ENCODE results near the gene EN2. TPM values are rescaled to one million over a fixed set of nuclear protein-coding genes. Genes with fewer than 3 reads are reported as not detected.

EN2 gene
- total RNA-seq, 4 donors from 2014 or later = 0.21 to 0.56 (median 0.34) TPM; not detected in 1

DNA sequence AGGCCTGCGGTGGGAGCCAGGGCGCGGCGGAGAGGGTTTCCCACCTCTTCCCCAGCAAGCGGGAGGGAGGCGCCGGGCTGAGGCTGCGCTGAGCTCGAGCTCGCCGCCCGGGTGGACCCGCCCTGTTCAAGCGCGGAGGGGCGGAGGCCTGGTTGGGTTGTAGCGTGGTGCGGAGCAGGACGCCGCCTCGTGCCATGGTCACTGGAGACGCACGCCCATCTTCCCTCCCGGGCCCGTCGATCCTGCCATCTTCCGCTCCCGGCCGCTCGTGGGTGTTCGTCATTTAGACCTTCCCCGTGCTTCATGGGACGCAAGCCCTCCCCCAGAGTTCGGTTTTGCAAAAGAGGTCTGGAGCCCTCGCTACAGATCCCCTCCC lies 9.3 kb upstream of the EN2 start:
- no peak for DNase-seq (ENCODE audit: low spot score in 2 of 2)
- no peaks in the 10 kb centered on the region for H3K36me3 ChIP-seq
- no peak overlapping the region for H3K27ac ChIP-seq
- peak overlapping the region; percentile 11 for H3K4me3 ChIP-seq
- H3K27me3 ChIP-seq = peaks cover 96% of the 10 kb centered on the region
- WGBS = 12% methylated on average over 6 of the region's 35 CpGs
- no peaks in the 10 kb centered on the region for H3K9me3 ChIP-seq
- no peak for TF ChIP-seq CTCF (IDR thresholded peaks at IDR 0.05)
- no peak for TF ChIP-seq EP300 (IDR thresholded peaks at IDR 0.05)
- no peak for TF ChIP-seq POLR2AphosphoS5 (IDR thresholded peaks at IDR 0.05)
- no peak for TF ChIP-seq POLR2A (IDR thresholded peaks at IDR 0.05)
- H3K4me1 ChIP-seq = peaks cover 27% of the 10 kb centered on the region

DNA sequence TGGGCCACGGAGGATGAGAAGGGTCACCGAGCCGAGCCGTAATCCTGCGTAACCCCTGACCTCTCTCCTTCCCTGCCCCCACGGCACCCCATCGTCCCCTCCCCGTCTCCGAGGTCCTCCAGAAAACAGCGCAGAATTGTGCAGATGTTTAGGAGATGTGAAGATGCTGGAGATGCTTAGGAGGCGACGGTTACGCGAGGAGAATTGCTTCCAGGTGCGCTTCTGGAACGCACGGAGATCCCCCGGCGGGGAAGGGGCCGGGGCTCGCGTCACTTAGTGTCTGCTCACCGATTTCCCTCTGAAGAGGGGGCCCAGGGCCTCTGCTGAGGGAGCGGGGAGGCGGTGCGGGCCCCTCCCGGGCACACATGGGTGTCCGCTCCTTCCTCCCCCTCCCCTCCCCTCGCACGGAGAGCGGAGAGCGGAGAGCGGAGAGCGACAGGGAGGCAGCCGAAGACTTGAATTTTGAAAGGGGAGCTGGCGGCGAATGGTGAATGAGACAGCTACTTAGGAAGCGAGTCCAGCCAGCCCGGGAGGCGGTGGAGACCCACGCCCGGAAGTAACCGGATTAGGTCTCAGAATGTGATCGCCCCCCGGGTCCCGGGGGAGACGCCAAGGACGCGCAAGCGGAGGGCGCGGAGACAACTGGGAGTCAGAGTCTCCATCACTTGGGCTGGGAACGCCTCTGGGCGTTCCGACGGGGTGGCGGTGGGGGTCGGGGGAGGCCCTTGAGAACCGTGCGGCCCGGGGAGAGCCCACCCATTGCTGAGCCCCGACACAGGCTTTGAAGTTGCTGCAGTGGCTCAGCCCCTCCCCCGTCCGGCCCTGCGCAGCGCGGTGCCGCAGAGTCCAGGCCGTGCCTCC lies 8.7 kb upstream of the EN2 start:
- no peaks in the 10 kb centered on the region for H3K9me3 ChIP-seq
- H3K27ac ChIP-seq = no peak overlapping the region
- TF ChIP-seq POLR2A (IDR thresholded peaks at IDR 0.05) (no peak), EP300 (IDR thresholded peaks at IDR 0.05) (no peak), CTCF (IDR thresholded peaks at IDR 0.05) (no peak), POLR2AphosphoS5 (IDR thresholded peaks at IDR 0.05) (no peak)
- WGBS = 3% methylated on average over 29 of the region's 69 CpGs
- H3K36me3 ChIP-seq = no peaks in the 10 kb centered on the region
- peaks cover 33% of the 10 kb centered on the region for H3K4me1 ChIP-seq
- no peak for DNase-seq (ENCODE audit: low spot score in 2 of 2)
- H3K27me3 ChIP-seq = peaks cover 96% of the 10 kb centered on the region
- peak overlapping the region; percentile 11 for H3K4me3 ChIP-seq

GRCh38 chr7:155449869-155450557 lies 7.9 kb upstream of the EN2 start:
- Histone ChIP-seq H3K4me3 (no peak overlapping the region), H3K4me1 (peaks cover 41% of the 10 kb centered on the region), H3K27ac (no peak overlapping the region), H3K27me3 (peaks cover 99% of the 10 kb centered on the region), H3K9me3 (no peaks in the 10 kb centered on the region), H3K36me3 (no peaks in the 10 kb centered on the region)
- no peak for DNase-seq (ENCODE audit: low spot score in 2 of 2)
- 11% methylated on average over 15 of the region's 52 CpGs for WGBS
- TF ChIP-seq CTCF (IDR thresholded peaks at IDR 0.05) (no peak), POLR2A (IDR thresholded peaks at IDR 0.05) (no peak), EP300 (IDR thresholded peaks at IDR 0.05) (no peak), POLR2AphosphoS5 (IDR thresholded peaks at IDR 0.05) (no peak)

GRCh38 chr7:155450558-155450969 lies 7.4 kb upstream of the EN2 start:
- Histone ChIP-seq H3K27me3 (peaks cover 100% of the 10 kb centered on the region), H3K27ac (no peak overlapping the region), H3K36me3 (no peaks in the 10 kb centered on the region), H3K4me3 (no peak overlapping the region), H3K4me1 (peaks cover 44% of the 10 kb centered on the region), H3K9me3 (no peaks in the 10 kb centered on the region)
- TF ChIP-seq POLR2AphosphoS5 (IDR thresholded peaks at IDR 0.05) = no peak
- no peak for TF ChIP-seq EP300 (IDR thresholded peaks at IDR 0.05)
- no peak for TF ChIP-seq CTCF (IDR thresholded peaks at IDR 0.05)
- TF ChIP-seq POLR2A (IDR thresholded peaks at IDR 0.05) = no peak
- no peak for DNase-seq (ENCODE audit: low spot score in 2 of 2)
- 13% methylated on average over 5 of the region's 24 CpGs for WGBS

All from suprapubic skin (tissue), 4 donors.